BJ (cell line): ENCODE data around the gene CAB39L. TPM values are rescaled to one million over a fixed set of nuclear protein-coding genes. Genes with fewer than 3 reads are reported as not detected.

Source experiments
- CTCF ChIA-PET: fragments of 350-600 bp; formaldehyde crosslinking; extraction: SDS; loops from one replicate; lab custom pipeline; 2021; ENCODE audit warnings: antibody characterized with exemption, inconsistent platforms; lab: Yijun Ruan, JAX
- POLR2A ChIA-PET: fragments of 300-600 bp; sonication (Branson Sonifier 250); formaldehyde crosslinking; extraction: SDS; loops from one replicate; lab custom pipeline; 2021; ENCODE audit warnings: antibody characterized with exemption; lab: Charles Lee
- DNase-seq: peaks from one replicate; pipeline ENCODE4 v3.0.0-alpha.2; 2011; ENCODE audit warnings: low read depth
- H3K27me3 ChIP-seq: 2 replicates; pipeline ENCODE4 v1.6.0; 2011; ENCODE audit warnings: low read length; ENCODE audit not compliant: control insufficient read depth, insufficient read depth
- H3K36me3 ChIP-seq: 2 replicates; pipeline ENCODE4 v1.5.1; 2011; ENCODE audit warnings: low read length; ENCODE audit not compliant: control insufficient read depth, insufficient read depth
- H3K4me3 ChIP-seq: 2 replicates; pipeline ENCODE4 v1.5.1; 2011; ENCODE audit warnings: low read depth, mild to moderate bottlenecking, control low read depth, low read length
- CTCF ChIP-seq: IDR thresholded peaks from 2 replicates; pipeline ENCODE4 v1.5.1; 2011; ENCODE audit warnings: low read depth, mild to moderate bottlenecking, control low read depth, inconsistent platforms, low read length, moderate library complexity; ENCODE audit not compliant: insufficient read depth
- polyA plus RNA-seq: library from polyadenylated mRNA; depleted of rRNA; stranded (reverse); fragments of >200 nt; gene quantifications from 2 replicates; pipeline ENCODE4 v1.2.3, GENCODE V29; 2011

CAB39L gene
- polyA plus RNA-seq, 1 experiment, result 6.5 TPM

GRCh38 chr13:49419276-49419675 is 24.6 kb downstream of the CAB39L start:
- TF ChIP-seq CTCF, result no peak
- no peak for DNase-seq
- no peaks in the 10 kb centered on the region for H3K36me3 ChIP-seq
- no peaks in the 10 kb centered on the region for H3K27me3 ChIP-seq
- H3K4me3 ChIP-seq, result no peak overlapping the region
- ChIA-PET POLR2A (no interaction called here), CTCF (interaction anchor here (0.9 kb wide), 1 partner anchor 9 kb away, joined by 3 read pairs; no protein-coding TSS in a partner anchor)

GRCh38 chr13:49418206-49418605 is 25.7 kb downstream of the CAB39L start:
- POLR2A ChIA-PET, result no interaction called here
- CTCF ChIA-PET, result no interaction called here
- H3K4me3 ChIP-seq, result no peak overlapping the region
- no peaks in the 10 kb centered on the region for H3K27me3 ChIP-seq
- no peak for TF ChIP-seq CTCF
- DNase-seq, result no peak
- H3K36me3 ChIP-seq, result no peaks in the 10 kb centered on the region

GRCh38 chr13:49417161-49417560 is 26.7 kb downstream of the CAB39L start:
- CTCF ChIA-PET, result no interaction called here
- 0 out of 2 replicates have a peak, but pooled peaks cover 1% of the 10 kb centered on the region for H3K36me3 ChIP-seq
- no peaks in the 10 kb centered on the region for H3K27me3 ChIP-seq
- POLR2A ChIA-PET, result no interaction called here
- H3K4me3 ChIP-seq, result no peak overlapping the region
- no peak for DNase-seq
- no peak for TF ChIP-seq CTCF

GRCh38 chr13:49412749-49413148 is 31.1 kb downstream of the CAB39L start:
- no peak for DNase-seq
- ChIA-PET CTCF (no interaction called here), POLR2A (no interaction called here)
- Histone ChIP-seq H3K27me3 (no peaks in the 10 kb centered on the region), H3K36me3 (peaks cover 1% of the 10 kb centered on the region; the same call in 1 of the 2 replicates), H3K4me3 (no peak overlapping the region)
- no peak for TF ChIP-seq CTCF

- Histone ChIP-seq H3K4me3 (no peak overlapping the region), H3K36me3 (peaks cover 1% of the 10 kb centered on the region; the same call in 1 of the 2 replicates), H3K27me3 (no peaks in the 10 kb centered on the region)
- TF ChIP-seq CTCF, result no peak
- DNase-seq, result no peak
- POLR2A ChIA-PET, result no interaction called here
- CTCF ChIA-PET, result interaction anchor here (0.5 to 0.8 kb wide), 2 partner anchors 13 to 109 kb away, joined by 3 read pairs; no protein-coding TSS in a partner anchor
Measured at GRCh38 chr13:49411353-49411752, 32.5 kb downstream of the CAB39L start.
